HG02852 (cell line): ENCODE measurements around the gene SYPL1.

Experiments
- ATAC-seq: cut with Tn5 transposase; IDR thresholded peaks from one replicate; pipeline ENCODE4 v1.9.1; 2021; ENCODE audit warnings: mild to moderate bottlenecking, moderate library complexity; ENCODE audit not compliant: unreplicated experiment

SYPL1 gene

GRCh38 chr7:106122713-106123112 lies 10.6 kb upstream of the SYPL1 start:
- no peak for ATAC-seq

- no peak for ATAC-seq
Measured at GRCh38 chr7:106121189-106121810, 9.2 kb upstream of the SYPL1 start.

GRCh38 chr7:106120500-106120899 lies 8.4 kb upstream of the SYPL1 start:
- ATAC-seq = no peak

- no peak for ATAC-seq
Measured at GRCh38 chr7:106119719-106120118, 7.6 kb upstream of the SYPL1 start.

- no peak for ATAC-seq
Measured at GRCh38 chr7:106117786-106118544, 5.9 kb upstream of the SYPL1 start.

- no peak for ATAC-seq
Measured at GRCh38 chr7:106116161-106116704, 4.1 kb upstream of the SYPL1 start.

- ATAC-seq = no peak
Measured at GRCh38 chr7:106114716-106115383, 2.7 kb upstream of the SYPL1 start.

- no peak for ATAC-seq
Measured at GRCh38 chr7:106112972-106113421, 885 bp upstream of the SYPL1 start.

- peak; percentile 30 for ATAC-seq
Measured at GRCh38 chr7:106111655-106112117, 426 bp downstream of the SYPL1 start.

GRCh38 chr7:106110885-106111654 lies 1.0 kb downstream of the SYPL1 start:
- ATAC-seq = no peak

- ATAC-seq = no peak
Measured at GRCh38 chr7:106110238-106110560, 1.9 kb downstream of the SYPL1 start.

- no peak for ATAC-seq
Measured at GRCh38 chr7:106109521-106110237, 2.4 kb downstream of the SYPL1 start.

- no peak for ATAC-seq
Measured at GRCh38 chr7:106108991-106109390, 3.1 kb downstream of the SYPL1 start.

GRCh38 chr7:106104721-106105260 lies 7.3 kb downstream of the SYPL1 start:
- no peak for ATAC-seq

- no peak for ATAC-seq
Measured at GRCh38 chr7:106102387-106102966, 9.6 kb downstream of the SYPL1 start.

GRCh38 chr7:106101726-106102125 lies 10.4 kb downstream of the SYPL1 start:
- no peak for ATAC-seq

- no peak for ATAC-seq
Measured at GRCh38 chr7:106100863-106101629, 11.1 kb downstream of the SYPL1 start.

- ATAC-seq = no peak
Measured at GRCh38 chr7:106099539-106099938, 12.6 kb downstream of the SYPL1 start.

GRCh38 chr7:106098889-106099288 lies 13.2 kb downstream of the SYPL1 start:
- ATAC-seq = no peak
